HEK293T (cell line): ENCODE measurements around the gene CFAP68.

Experiments
- BHLHE40 ChIP-seq: fragments of 450-650 bp; IDR thresholded peaks from 2 replicates; pipeline ENCODE4 v1.6.1; 2016; ENCODE audit warnings: mild to moderate bottlenecking, moderate library complexity, borderline replicate concordance
- CTBP1 ChIP-seq: fragments of 450-650 bp; IDR thresholded peaks from 2 replicates; pipeline ENCODE4 v1.6.1; 2016; ENCODE audit warnings: borderline replicate concordance
- FOXA1 ChIP-seq: fragments of 450-650 bp; IDR thresholded peaks from 2 replicates; pipeline ENCODE4 v1.6.1; 2016; ENCODE audit warnings: mild to moderate bottlenecking
- FOXM1 ChIP-seq: fragments of 450-650 bp; IDR thresholded peaks from 2 replicates; pipeline ENCODE4 v1.6.1; 2017; ENCODE audit warnings: mild to moderate bottlenecking, borderline replicate concordance
- HDGF ChIP-seq: fragments of 450-650 bp; IDR thresholded peaks from 2 replicates; pipeline ENCODE4 v1.6.1; 2017; ENCODE audit warnings: antibody characterized with exemption, borderline replicate concordance
- LEF1 ChIP-seq: fragments of 450-650 bp; IDR thresholded peaks from 2 replicates; pipeline ENCODE4 v1.6.1; 2017; ENCODE audit warnings: mild to moderate bottlenecking, borderline replicate concordance
- SUZ12 ChIP-seq: fragments of 450-650 bp; IDR thresholded peaks from 2 replicates; pipeline ENCODE4 v1.6.1; 2016; ENCODE audit warnings: mild to moderate bottlenecking
- TARDBP ChIP-seq: fragments of 450-650 bp; IDR thresholded peaks from 2 replicates; pipeline ENCODE4 v1.6.1; 2016

- TF ChIP-seq FOXA1 (no peak), SUZ12 (no peak), TARDBP (no peak), BHLHE40 (no peak), HDGF (no peak), CTBP1 (no peak), LEF1 (no peak), FOXM1 (no peak)
Observed at GRCh38 chr11:111934306-111934705, 55.0 kb downstream of the CFAP68 start.
